Adrenal gland (tissue), 5 donors: ENCODE data around the gene SMTNL2.

Experiments used
- CTCF ChIP-seq, 6 experiments: fragments of 450-650 bp in 4 of 6; fragments of 200-600 bp in 2 of 6; sonication (generic) in 1 of 6; IDR thresholded peaks; 1 replicate in 5 of 6; 2 replicates in 1 of 6; pipeline versions ENCODE4 v1.5.1 to v1.8.0; 2016 to 2021; ENCODE audit warnings: antibody characterized with exemption in 6 of 6, mild to moderate bottlenecking in 2 of 6, moderate library complexity in 1 of 6
- POLR2A ChIP-seq, 2 donors: fragments of 450-650 bp; IDR thresholded peaks; one replicate each; pipeline ENCODE4 v1.6.1; 2017; ENCODE audit warnings: antibody characterized with exemption in 2 of 2, mild to moderate bottlenecking in 2 of 2, moderate library complexity in 1 of 2
- donor health status: DM: no; HTN: no; CAD: no.

- no peak for TF ChIP-seq CTCF (IDR thresholded peaks at IDR 0.05)
- no peak for TF ChIP-seq POLR2A (IDR thresholded peaks at IDR 0.05)
Observed at GRCh38 chr17:4542003-4542725, 42.2 kb upstream of the SMTNL2 start.
